ENCODE data around the gene EFNB2. TPM values are rescaled to one million over a fixed set of nuclear protein-coding genes. Genes with fewer than 3 reads are reported as not detected.

The EFNB2 gene
- total RNA-seq, 2 donors from 2014 or later = 4.6 to 6.7 TPM

- DNase-seq (no peak), ATAC-seq (no peak)
- no peaks in the 10 kb centered on the region for H3K9me3 ChIP-seq
- TF ChIP-seq CTCF (IDR thresholded peaks at IDR 0.05) = no peak
- TF ChIP-seq POLR2A (IDR thresholded peaks at IDR 0.05) = no peak
- no peaks in the 10 kb centered on the region for H3K36me3 ChIP-seq (replicated peaks in 1 of 2; ENCODE audit: insufficient read depth in 1 of 2, low read depth in 2 of 2)
- no peaks in the 10 kb centered on the region for H3K27me3 ChIP-seq
- no peak overlapping the region for H3K4me3 ChIP-seq
- intact Hi-C loops (cut with DNase I) = loop anchor here (10.0 kb wide), 2 partner anchors 443 to 1123 kb away; no protein-coding TSS in a partner anchor
- no peak overlapping the region for H3K27ac ChIP-seq
- WGBS, 2 donors = 66 to 86% methylated on average over 1 of the region's 1 CpG
- H3K4me1 ChIP-seq = peaks cover under 1% of the 10 kb centered on the region
Observed at GRCh38 chr13:106527445-106527801, 8.0 kb downstream of the EFNB2 start.

GRCh38 chr13:106526738-106527444 lies 8.6 kb downstream of the EFNB2 start:
- 88 to 89% methylated on average over 8 of the region's 8 CpGs for WGBS, 2 donors
- H3K36me3 ChIP-seq (replicated peaks in 1 of 2; ENCODE audit: insufficient read depth in 1 of 2, low read depth in 2 of 2) = no peaks in the 10 kb centered on the region
- no peak overlapping the region for H3K27ac ChIP-seq
- no peak for ATAC-seq
- intact Hi-C loops (cut with DNase I) = loop anchor here (10.0 kb wide), 2 partner anchors 442 to 1122 kb away; no protein-coding TSS in a partner anchor
- TF ChIP-seq CTCF (IDR thresholded peaks at IDR 0.05) = no peak
- no peak for TF ChIP-seq POLR2A (IDR thresholded peaks at IDR 0.05)
- no peaks in the 10 kb centered on the region for H3K27me3 ChIP-seq
- DNase-seq = no peak
- no peak overlapping the region for H3K4me3 ChIP-seq
- H3K4me1 ChIP-seq = no peaks in the 10 kb centered on the region
- no peaks in the 10 kb centered on the region for H3K9me3 ChIP-seq

GRCh38 chr13:106525865-106526264 lies 9.6 kb downstream of the EFNB2 start:
- ATAC-seq (no peak), DNase-seq (no peak)
- Histone ChIP-seq H3K36me3 (replicated peaks in 1 of 2; ENCODE audit: insufficient read depth in 1 of 2, low read depth in 2 of 2) (no peaks in the 10 kb centered on the region), H3K27ac (no peak overlapping the region), H3K9me3 (no peaks in the 10 kb centered on the region), H3K27me3 (no peaks in the 10 kb centered on the region), H3K4me1 (peaks cover 3% of the 10 kb centered on the region), H3K4me3 (no peak overlapping the region)
- WGBS, 2 donors = 83 to 92% methylated on average over 3 of the region's 3 CpGs
- intact Hi-C loops (cut with DNase I) = loop anchor here (10.0 kb wide), 2 partner anchors 441 to 1121 kb away; no protein-coding TSS in a partner anchor
- TF ChIP-seq POLR2A (IDR thresholded peaks at IDR 0.05) = no peak
- TF ChIP-seq CTCF (IDR thresholded peaks at IDR 0.05) = no peak

GRCh38 chr13:106524108-106524507 lies 11.4 kb downstream of the EFNB2 start:
- no peak overlapping the region for H3K4me3 ChIP-seq
- no peak overlapping the region for H3K27ac ChIP-seq
- H3K36me3 ChIP-seq (replicated peaks in 1 of 2; ENCODE audit: insufficient read depth in 1 of 2, low read depth in 2 of 2) = no peaks in the 10 kb centered on the region
- 57 to 60% methylated on average over 2 of the region's 2 CpGs for WGBS, 2 donors
- H3K4me1 ChIP-seq = peaks cover 5% of the 10 kb centered on the region
- no peaks in the 10 kb centered on the region for H3K9me3 ChIP-seq
- DNase-seq = no peak
- TF ChIP-seq POLR2A (IDR thresholded peaks at IDR 0.05) (no peak), CTCF (IDR thresholded peaks at IDR 0.05) (no peak)
- H3K27me3 ChIP-seq = no peaks in the 10 kb centered on the region
- no peak for ATAC-seq
- intact Hi-C loops (cut with DNase I) = loop anchor here (10.0 kb wide), 2 partner anchors 439 to 1119 kb away; no protein-coding TSS in a partner anchor

- ATAC-seq = no peak
- no peaks in the 10 kb centered on the region for H3K27me3 ChIP-seq
- TF ChIP-seq CTCF (IDR thresholded peaks at IDR 0.05) (no peak), POLR2A (IDR thresholded peaks at IDR 0.05) (no peak)
- no peaks in the 10 kb centered on the region for H3K9me3 ChIP-seq
- no peak for DNase-seq
- H3K4me3 ChIP-seq = no peak overlapping the region
- peaks cover 5% of the 10 kb centered on the region for H3K4me1 ChIP-seq
- WGBS, 2 donors = 55 to 72% methylated on average over 3 of the region's 3 CpGs
- H3K27ac ChIP-seq = no peak overlapping the region
- no peaks in the 10 kb centered on the region for H3K36me3 ChIP-seq (replicated peaks in 1 of 2; ENCODE audit: insufficient read depth in 1 of 2, low read depth in 2 of 2)
- intact Hi-C loops (cut with DNase I) = loop anchor here (10.0 kb wide), 2 partner anchors 439 to 1119 kb away; no protein-coding TSS in a partner anchor
Observed at GRCh38 chr13:106523576-106523975, 11.9 kb downstream of the EFNB2 start.

Measured in body of pancreas (tissue), 4 donors.